Thyroid gland (tissue), 4 donors: ENCODE data around the gene KIF11.

ENCODE experiments used
- CTCF ChIP-seq, 6 experiments: fragments of 200-600 bp in 3 of 6; fragments of 450-650 bp in 3 of 6; sonication (generic) in 3 of 6; IDR thresholded peaks; one replicate each; pipeline ENCODE4 v1.5.1; 2016 to 2019; ENCODE audit warnings: antibody characterized with exemption in 6 of 6, mild to moderate bottlenecking in 2 of 6, inconsistent platforms in 1 of 6, moderate library complexity in 1 of 6
- POLR2A ChIP-seq, 2 donors: fragments of 450-650 bp; IDR thresholded peaks; one replicate each; pipeline ENCODE4 v1.6.1; 2017; ENCODE audit warnings: antibody characterized with exemption in 2 of 2, mild to moderate bottlenecking in 2 of 2, moderate library complexity in 1 of 2

DNA sequence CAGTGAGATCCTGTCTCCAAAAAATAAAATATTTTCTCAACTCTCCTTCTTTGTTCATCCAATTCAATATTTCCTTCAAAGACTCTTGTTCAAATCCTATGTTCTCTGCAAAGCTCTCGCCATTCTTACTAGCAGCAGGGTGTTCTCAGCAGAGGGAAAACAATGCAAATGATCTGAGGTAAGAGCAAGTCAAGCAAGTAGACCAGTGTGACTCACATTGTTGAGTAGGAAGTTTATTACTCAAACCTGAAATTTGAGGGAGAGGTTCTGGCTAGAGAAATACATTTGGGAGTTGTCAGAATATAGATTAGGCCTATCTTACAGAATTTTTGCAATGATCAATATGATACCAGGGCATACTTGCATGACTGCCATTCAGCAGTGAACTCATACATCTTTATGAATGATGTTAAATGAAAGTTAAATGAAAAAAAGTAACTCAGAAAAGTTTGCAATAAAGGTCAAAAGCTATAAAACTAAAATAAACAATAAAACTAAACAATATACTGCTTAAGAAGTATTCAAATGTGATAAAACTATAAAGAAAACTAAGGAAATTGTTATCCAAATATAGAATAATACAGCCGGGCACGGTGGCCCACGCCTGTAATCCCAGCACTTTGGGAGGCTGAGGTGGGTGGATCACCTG lies 24.9 kb upstream of the KIF11 start:
- TF ChIP-seq POLR2A (IDR thresholded peaks at IDR 0.05) (no peak), CTCF (IDR thresholded peaks at IDR 0.05) (no peak)
